H1 (cell line): Measurements from ENCODE around the gene MRPL16.

Experiments
- CHD2 ChIP-seq: IDR thresholded peaks from 2 replicates; pipeline ENCODE4 v1.6.1; 2012; ENCODE audit warnings: low read length, improper control_type of control experiment
- EGR1 ChIP-seq: IDR thresholded peaks from 2 replicates; pipeline ENCODE4 v1.6.1; 2011; ENCODE audit warnings: low read depth, low read length, borderline replicate concordance
- EP300 ChIP-seq, 2 experiments: IDR thresholded peaks; 1 replicate in 1 of 2; 2 replicates in 1 of 2; pipeline ENCODE4 v1.6.1; 2011 to 2012; ENCODE audit warnings: low read depth in 2 of 2, low read length in 2 of 2, mild to moderate bottlenecking in 2 of 2, borderline replicate concordance in 1 of 2, inconsistent platforms in 1 of 2, moderate library complexity in 1 of 2
- EZH2 ChIP-seq: fragments of 200-600 bp; sonication (generic); IDR thresholded peaks from 2 replicates; pipeline ENCODE4 v1.7.1; 2012; ENCODE audit warnings: low read depth, mild to moderate bottlenecking, moderate library complexity, low read length, inconsistent platforms; ENCODE audit not compliant: severe bottlenecking
- GABPA ChIP-seq: IDR thresholded peaks from 2 replicates; pipeline ENCODE4 v1.6.1; 2011; ENCODE audit warnings: mild to moderate bottlenecking, low read length, moderate library complexity, borderline replicate concordance; ENCODE audit not compliant: insufficient read depth
- NRF1 ChIP-seq: IDR thresholded peaks from 2 replicates; pipeline ENCODE4 v1.6.1; 2011; ENCODE audit warnings: mild to moderate bottlenecking, low read depth, low read length, improper control_type of control experiment
- POLR2A ChIP-seq, 2 experiments: IDR thresholded peaks; 1 replicate in 1 of 2; 2 replicates in 1 of 2; pipeline ENCODE4 v1.6.1; 2011; ENCODE audit warnings: low read depth in 2 of 2, low read length in 2 of 2, mild to moderate bottlenecking in 2 of 2; ENCODE audit errors: control extremely low read depth in 1 of 2
- ZNF274 ChIP-seq: IDR thresholded peaks from 2 replicates; pipeline ENCODE4 v1.7.0; 2012; ENCODE audit warnings: low read length, borderline replicate concordance; ENCODE audit errors: extremely low read depth
- TF ChIP-seq, protein P1 (sequence below), 3 experiments: IDR thresholded peaks; 1 replicate in 2 of 3; 2 replicates in 1 of 3; pipeline versions ENCODE4 v1.5.1 to v1.6.1; 2011; ENCODE audit warnings: low read length in 3 of 3, mild to moderate bottlenecking in 3 of 3, inconsistent platforms in 2 of 3, low read depth in 1 of 3, moderate library complexity in 1 of 3; ENCODE audit not compliant: insufficient read depth in 1 of 3; ENCODE audit errors: control extremely low read depth in 1 of 3
- TF ChIP-seq, protein P2 (sequence below): IDR thresholded peaks from 2 replicates; pipeline ENCODE4 v1.6.1; 2011; ENCODE audit warnings: low read length, improper control_type of control experiment
- TF ChIP-seq, protein P3 (sequence below): IDR thresholded peaks from 2 replicates; pipeline ENCODE4 v1.6.1; 2011; ENCODE audit warnings: low read depth, mild to moderate bottlenecking, low read length; ENCODE audit not compliant: insufficient read depth

DNA sequence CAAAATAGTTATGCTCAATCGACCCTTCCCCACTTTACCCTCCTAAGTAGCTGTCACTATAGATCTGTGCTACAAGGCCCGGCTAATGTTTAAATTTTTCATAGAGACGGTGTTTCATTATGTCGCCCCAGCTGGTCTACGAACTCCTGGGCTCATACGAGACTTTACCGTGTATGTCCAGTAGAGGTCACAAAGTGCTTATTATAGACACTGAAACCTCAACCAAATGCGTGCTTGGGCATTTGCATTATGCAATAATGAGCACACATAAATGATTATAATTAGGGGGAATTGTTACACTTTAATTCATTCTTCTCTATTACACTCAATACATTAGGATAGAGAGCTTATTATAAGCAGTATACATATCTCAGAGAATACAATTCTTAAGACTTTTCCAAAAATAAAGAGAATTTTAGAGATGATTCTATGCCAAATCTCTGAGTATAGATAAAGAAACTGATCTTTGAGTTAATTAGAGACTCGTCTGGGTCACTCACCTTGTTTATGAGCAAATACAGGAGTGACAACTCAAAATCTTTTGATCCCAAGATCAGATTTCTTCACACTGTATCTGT is 12.5 kb upstream of the MRPL16 start:
- TF ChIP-seq, protein P1, sequence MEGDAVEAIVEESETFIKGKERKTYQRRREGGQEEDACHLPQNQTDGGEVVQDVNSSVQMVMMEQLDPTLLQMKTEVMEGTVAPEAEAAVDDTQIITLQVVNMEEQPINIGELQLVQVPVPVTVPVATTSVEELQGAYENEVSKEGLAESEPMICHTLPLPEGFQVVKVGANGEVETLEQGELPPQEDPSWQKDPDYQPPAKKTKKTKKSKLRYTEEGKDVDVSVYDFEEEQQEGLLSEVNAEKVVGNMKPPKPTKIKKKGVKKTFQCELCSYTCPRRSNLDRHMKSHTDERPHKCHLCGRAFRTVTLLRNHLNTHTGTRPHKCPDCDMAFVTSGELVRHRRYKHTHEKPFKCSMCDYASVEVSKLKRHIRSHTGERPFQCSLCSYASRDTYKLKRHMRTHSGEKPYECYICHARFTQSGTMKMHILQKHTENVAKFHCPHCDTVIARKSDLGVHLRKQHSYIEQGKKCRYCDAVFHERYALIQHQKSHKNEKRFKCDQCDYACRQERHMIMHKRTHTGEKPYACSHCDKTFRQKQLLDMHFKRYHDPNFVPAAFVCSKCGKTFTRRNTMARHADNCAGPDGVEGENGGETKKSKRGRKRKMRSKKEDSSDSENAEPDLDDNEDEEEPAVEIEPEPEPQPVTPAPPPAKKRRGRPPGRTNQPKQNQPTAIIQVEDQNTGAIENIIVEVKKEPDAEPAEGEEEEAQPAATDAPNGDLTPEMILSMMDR (IDR thresholded peaks at IDR 0.05; ENCODE audit: control extremely low read depth in 1 of 3, insufficient read depth in 1 of 3, low read depth in 1 of 3, low read length in 3 of 3), result peak; percentile 11 to 63 (median 62)
- TF ChIP-seq POLR2A (IDR thresholded peaks at IDR 0.05; ENCODE audit: control extremely low read depth in 1 of 2, low read depth in 2 of 2, low read length in 2 of 2) (no peak), EZH2 (no peak), NRF1 (no peak), GABPA (no peak), ZNF274 (no peak), EGR1 (no peak), EP300 (IDR thresholded peaks at IDR 0.05; ENCODE audit: borderline replicate concordance in 1 of 2, low read depth in 2 of 2, low read length in 2 of 2) (no peak), CHD2 (no peak)
- TF ChIP-seq, protein P2, sequence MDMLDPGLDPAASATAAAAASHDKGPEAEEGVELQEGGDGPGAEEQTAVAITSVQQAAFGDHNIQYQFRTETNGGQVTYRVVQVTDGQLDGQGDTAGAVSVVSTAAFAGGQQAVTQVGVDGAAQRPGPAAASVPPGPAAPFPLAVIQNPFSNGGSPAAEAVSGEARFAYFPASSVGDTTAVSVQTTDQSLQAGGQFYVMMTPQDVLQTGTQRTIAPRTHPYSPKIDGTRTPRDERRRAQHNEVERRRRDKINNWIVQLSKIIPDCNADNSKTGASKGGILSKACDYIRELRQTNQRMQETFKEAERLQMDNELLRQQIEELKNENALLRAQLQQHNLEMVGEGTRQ, result no peak
- TF ChIP-seq, protein P3, sequence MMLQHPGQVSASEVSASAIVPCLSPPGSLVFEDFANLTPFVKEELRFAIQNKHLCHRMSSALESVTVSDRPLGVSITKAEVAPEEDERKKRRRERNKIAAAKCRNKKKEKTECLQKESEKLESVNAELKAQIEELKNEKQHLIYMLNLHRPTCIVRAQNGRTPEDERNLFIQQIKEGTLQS, result no peak
